Tibial artery (tissue), 4 donors: ENCODE data around the gene ITGA5.

Source experiments
- DNase-seq, 2 donors: peaks; one replicate each; pipeline ENCODE4 v3.0.0-alpha.2; 2019
- H3K27ac ChIP-seq, 2 donors: fragments of 200-600 bp; sonication (generic) in 1 of 2; 1 replicate in 1 of 2; 2 replicates in 1 of 2; pipeline ENCODE4 v1.5.1; 2018 to 2019; ENCODE audit warnings: mild to moderate bottlenecking in 1 of 2
- H3K27me3 ChIP-seq, 2 donors: fragments of 200-600 bp; sonication (generic) in 1 of 2; one replicate each; pipeline versions ENCODE4 v1.5.1 to v1.6.0; 2016 to 2019
- H3K36me3 ChIP-seq, 3 donors: fragments of 200-600 bp; sonication (generic) in 2 of 3; one replicate each; pipeline ENCODE4 v1.5.1; 2016 to 2019; ENCODE audit warnings: mild to moderate bottlenecking in 2 of 3
- H3K4me1 ChIP-seq, 4 donors: fragments of 200-600 bp; sonication (generic) in 2 of 4; 1 replicate in 3 of 4; 2 replicates in 1 of 4; pipeline ENCODE4 v1.5.1; 2016 to 2019
- H3K4me3 ChIP-seq, 2 donors: fragments of 200-600 bp; sonication (generic) in 1 of 2; 1 replicate in 1 of 2; 2 replicates in 1 of 2; pipeline ENCODE4 v1.5.1; 2018 to 2019; ENCODE audit warnings: mild to moderate bottlenecking in 2 of 2
- H3K9me3 ChIP-seq, 3 donors: fragments of 200-600 bp; sonication (generic) in 1 of 3; one replicate each; pipeline ENCODE4 v1.5.1; 2016 to 2019
- intact Hi-C: fragments of 100-400 bp; cut with DNase I; formaldehyde crosslinking; loops from one replicate; pipeline ENCODE4 v1.15.0; 2023; ENCODE audit warnings: low total_unique reads
- TF ChIP-seq, protein P1 (sequence below), 2 experiments: fragments of 200-600 bp in 1 of 2; fragments of 450-650 bp in 1 of 2; IDR thresholded peaks; one replicate each; pipeline ENCODE4 v1.5.1; 2017 to 2019; ENCODE audit warnings: antibody characterized with exemption in 2 of 2, mild to moderate bottlenecking in 1 of 2, moderate library complexity in 1 of 2

ITGA5 gene

DNA sequence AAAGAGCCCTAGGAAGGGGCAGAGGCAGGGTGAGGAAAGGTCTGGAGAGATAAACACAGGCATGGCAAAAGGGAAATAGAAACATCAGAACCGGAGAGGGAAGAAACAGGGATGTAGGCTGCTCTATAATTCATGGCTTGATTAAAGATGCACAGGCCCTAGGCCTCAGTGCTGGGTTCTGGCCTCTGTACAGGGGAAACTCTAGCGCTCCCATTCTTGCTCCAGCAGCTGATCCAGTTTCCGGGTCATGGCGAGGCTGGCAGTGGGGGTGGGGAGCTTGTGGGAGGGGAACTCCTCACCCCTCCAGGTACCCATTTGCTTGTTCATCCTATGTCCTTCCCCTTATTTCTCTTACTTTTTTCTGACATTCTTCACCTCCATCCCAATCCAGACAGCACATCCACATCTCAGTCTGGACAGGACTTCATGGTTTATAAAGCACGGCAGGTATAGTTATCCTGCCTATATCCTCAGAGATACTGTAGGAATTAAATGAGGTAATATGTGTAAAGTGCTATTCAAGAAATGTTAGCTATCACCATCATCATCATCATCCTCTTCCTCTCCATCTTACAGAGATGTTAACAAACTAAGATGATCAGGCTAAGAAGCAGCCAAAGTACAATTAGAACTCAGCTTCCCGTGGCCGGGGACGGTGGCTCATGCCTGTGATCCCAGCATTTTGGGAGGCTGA, 46.8 kb downstream of the ITGA5 start:
- DNase-seq = no peak
- intact Hi-C loops = no loop called here
- H3K9me3 ChIP-seq = no peaks in the 10 kb centered on the region
- H3K36me3 ChIP-seq = peaks cover 0 to 18% (median 12%) of the 10 kb centered on the region in 3 donors
- peak overlapping the region; percentile 34 to 40 for H3K27ac ChIP-seq
- no peaks in the 10 kb centered on the region for H3K27me3 ChIP-seq
- TF ChIP-seq, protein P1, sequence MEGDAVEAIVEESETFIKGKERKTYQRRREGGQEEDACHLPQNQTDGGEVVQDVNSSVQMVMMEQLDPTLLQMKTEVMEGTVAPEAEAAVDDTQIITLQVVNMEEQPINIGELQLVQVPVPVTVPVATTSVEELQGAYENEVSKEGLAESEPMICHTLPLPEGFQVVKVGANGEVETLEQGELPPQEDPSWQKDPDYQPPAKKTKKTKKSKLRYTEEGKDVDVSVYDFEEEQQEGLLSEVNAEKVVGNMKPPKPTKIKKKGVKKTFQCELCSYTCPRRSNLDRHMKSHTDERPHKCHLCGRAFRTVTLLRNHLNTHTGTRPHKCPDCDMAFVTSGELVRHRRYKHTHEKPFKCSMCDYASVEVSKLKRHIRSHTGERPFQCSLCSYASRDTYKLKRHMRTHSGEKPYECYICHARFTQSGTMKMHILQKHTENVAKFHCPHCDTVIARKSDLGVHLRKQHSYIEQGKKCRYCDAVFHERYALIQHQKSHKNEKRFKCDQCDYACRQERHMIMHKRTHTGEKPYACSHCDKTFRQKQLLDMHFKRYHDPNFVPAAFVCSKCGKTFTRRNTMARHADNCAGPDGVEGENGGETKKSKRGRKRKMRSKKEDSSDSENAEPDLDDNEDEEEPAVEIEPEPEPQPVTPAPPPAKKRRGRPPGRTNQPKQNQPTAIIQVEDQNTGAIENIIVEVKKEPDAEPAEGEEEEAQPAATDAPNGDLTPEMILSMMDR (IDR thresholded peaks at IDR 0.05) = no peak
- H3K4me3 ChIP-seq = no peak overlapping the region
- peaks cover 6 to 51% (median 36%) of the 10 kb centered on the region in 4 donors for H3K4me1 ChIP-seq

DNA sequence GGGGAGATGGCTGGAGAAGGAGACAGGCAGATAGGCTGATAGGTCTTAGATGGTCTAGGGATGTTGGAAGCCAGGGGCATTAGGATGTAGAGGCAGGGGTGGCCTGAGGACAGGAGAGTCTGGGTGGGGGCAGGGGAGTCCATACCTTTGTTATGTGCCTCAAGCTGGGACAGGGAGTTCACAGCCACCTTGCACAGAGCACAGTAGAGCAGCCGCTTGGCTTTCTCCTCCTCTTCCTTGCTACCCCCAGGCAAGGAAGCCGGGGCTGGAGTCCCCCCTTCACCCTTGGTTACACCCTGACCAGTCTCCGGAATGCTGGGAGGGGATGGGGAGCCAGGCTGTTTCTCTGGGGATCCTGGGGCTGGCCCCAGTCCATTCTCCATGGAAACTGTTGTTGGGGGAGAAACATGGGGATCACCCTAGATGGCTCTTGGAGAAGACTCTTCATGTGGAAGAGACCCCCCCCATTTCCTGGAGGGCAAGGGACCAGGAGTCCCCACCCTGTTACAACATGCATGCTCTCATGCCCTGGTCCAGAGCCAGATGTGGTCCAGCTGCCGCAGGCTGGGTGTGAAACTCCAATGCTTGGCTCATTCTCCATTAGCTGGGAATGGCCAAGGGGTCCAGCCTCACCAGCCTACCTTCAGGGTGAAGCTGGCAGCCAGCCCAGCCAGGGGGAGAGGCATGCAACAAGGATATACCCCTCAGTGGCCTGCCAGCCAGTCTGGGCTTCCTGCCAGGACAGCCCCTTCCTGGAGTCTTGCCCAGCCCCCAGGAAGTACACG, 47.5 kb downstream of the ITGA5 start:
- peak; percentile 75 to 78 for DNase-seq
- no peak overlapping the region for H3K4me3 ChIP-seq
- peak overlapping the region; percentile 34 to 52 for H3K27ac ChIP-seq
- intact Hi-C loops = no loop called here
- H3K4me1 ChIP-seq = peaks cover 6 to 46% (median 36%) of the 10 kb centered on the region in 4 donors
- H3K36me3 ChIP-seq = peaks cover 0 to 18% (median 12%) of the 10 kb centered on the region in 3 donors
- H3K9me3 ChIP-seq = no peaks in the 10 kb centered on the region
- no peaks in the 10 kb centered on the region for H3K27me3 ChIP-seq
- TF ChIP-seq, protein P1 (IDR thresholded peaks at IDR 0.05) = no peak

DNA sequence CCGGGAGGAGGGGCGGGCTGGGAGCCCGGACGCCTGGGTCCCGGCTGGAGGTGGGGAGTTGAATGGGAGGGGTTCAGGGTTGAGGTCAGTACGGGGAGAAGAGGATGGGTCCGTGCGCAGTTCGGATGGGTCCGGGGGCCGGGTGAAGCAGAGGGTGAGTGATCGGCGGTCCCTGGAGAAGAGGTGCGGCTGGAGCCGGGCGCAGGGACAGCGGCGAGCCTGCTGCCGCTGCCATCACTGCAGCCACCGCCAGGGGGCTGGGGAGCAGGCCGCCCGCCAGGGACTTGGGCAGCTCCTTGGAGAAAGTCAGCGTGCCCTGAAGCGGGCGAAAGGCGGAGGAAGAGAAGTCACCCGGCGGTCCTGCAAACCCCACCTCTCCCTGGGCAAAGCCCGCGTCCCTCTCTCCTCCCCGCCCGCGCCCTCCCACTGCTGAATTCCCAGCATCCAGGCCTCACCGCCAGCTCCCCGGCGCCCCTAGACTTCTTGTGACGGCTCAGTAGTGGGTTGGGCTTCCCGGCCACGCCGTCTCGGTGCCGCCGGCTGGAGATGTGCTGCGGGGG, 48.8 kb downstream of the ITGA5 start:
- DNase-seq = peak; percentile 74 to 90
- Histone ChIP-seq H3K27me3 (no peaks in the 10 kb centered on the region), H3K4me1 (peaks cover 6 to 46% (median 36%) of the 10 kb centered on the region in 4 donors), H3K27ac (peak overlapping the region; percentile 34 to 52), H3K36me3 (peaks cover 0 to 17% (median 12%) of the 10 kb centered on the region in 3 donors), H3K4me3 (peak overlapping the region; percentile 46), H3K9me3 (no peaks in the 10 kb centered on the region)
- TF ChIP-seq, protein P1 (IDR thresholded peaks at IDR 0.05) = peak; percentile 97
- intact Hi-C loops = no loop called here

DNA sequence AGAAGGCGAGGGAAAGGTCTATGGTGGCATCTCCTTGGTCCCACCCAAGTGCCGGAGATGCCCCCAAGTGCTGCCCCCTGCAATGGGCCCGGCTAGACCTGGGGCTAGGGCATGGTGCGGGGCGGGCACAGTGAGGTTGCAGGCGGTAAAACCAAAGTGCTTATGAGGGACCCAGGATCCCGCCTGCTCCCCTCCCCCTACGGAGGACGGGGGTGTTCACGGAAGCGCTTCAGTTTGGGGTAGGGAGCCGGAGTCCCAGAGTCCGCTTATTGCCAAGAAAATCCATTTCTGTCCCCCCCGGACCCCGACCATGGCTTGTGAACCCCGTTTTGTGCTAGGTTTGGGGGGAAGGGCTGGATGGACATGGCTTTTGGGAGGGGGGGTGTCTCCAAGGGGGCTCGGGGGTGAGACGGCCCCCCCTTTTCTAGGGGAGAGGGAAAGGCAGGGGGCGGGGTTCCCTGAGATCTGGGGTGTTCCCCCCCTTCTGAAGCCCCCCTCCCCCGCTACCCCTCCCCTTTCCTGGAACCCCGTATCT, 49.4 kb downstream of the ITGA5 start:
- H3K36me3 ChIP-seq = peaks cover 0 to 12% (median 11%) of the 10 kb centered on the region in 3 donors
- intact Hi-C loops = loop anchor here (10.0 kb wide), 2 partner anchors 145 to 395 kb away; partner anchors contain the start of genes HOTAIR and HOXC11
- H3K4me3 ChIP-seq = peak overlapping the region; percentile 46
- DNase-seq = no peak
- no peaks in the 10 kb centered on the region for H3K9me3 ChIP-seq
- peaks cover 6 to 45% (median 33%) of the 10 kb centered on the region in 4 donors for H3K4me1 ChIP-seq
- H3K27ac ChIP-seq = peak overlapping the region; percentile 34 to 52
- TF ChIP-seq, protein P1 (IDR thresholded peaks at IDR 0.05) = no peak
- H3K27me3 ChIP-seq = no peaks in the 10 kb centered on the region
